A549 treated with CpdA at 1 μM for 4 hours (cell line): Measurements from ENCODE around the gene GLT1D1. TPM values are rescaled to one million over a fixed set of nuclear protein-coding genes. Genes with fewer than 3 reads are reported as not detected.

Experiments used
- total RNA-seq: library from RNA; stranded (reverse); fragments of 200-300 nt; extraction: Qiagen RNA extraction; gene quantifications from 5 replicates; pipeline ENCODE4 v1.2.3, GENCODE V29; 2022; ENCODE audit warnings: low read depth

GLT1D1 gene
- total RNA-seq = not detected in 5 replicates

DNA sequence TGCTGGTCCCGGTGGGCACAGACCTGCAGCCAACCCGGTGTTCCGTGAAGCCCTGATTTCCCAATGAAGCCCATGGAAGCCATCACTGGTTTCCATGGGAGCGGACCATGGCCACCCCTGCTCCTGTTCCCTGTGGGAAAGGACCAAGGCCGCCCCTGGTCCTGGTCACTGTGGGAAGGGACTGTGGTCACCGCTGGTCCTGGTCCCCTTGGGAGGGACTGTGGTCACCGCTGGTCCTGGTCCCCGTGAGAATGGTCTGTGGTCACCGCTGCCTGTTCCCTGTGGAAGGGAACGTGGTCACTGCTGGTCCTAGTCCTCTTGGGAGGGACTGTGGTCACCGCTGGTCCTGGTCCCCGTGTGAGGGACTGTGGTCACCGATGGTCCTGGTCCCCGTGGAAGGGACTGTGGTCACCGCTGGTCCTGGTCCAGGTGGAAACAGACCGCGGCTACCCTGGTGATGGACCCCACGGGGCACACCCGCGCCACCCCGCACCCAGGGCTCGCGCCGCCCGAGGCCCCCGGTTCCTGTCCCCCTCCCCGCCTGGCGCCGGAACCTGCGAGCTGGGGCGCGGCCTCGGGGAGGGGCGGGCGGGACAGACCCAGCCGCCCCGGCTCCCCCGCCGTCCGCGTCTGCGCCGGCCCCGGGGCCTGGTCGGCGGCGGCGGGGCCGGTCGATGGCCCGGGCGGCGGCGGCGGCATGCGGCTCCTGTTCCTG, at the start of gene GLT1D1:
TSS of gene GLT1D1 (plus strand) at position 594 of the 715 bp plus-strand sequence. CDS start at position 698, 104 bp downstream.

DNA sequence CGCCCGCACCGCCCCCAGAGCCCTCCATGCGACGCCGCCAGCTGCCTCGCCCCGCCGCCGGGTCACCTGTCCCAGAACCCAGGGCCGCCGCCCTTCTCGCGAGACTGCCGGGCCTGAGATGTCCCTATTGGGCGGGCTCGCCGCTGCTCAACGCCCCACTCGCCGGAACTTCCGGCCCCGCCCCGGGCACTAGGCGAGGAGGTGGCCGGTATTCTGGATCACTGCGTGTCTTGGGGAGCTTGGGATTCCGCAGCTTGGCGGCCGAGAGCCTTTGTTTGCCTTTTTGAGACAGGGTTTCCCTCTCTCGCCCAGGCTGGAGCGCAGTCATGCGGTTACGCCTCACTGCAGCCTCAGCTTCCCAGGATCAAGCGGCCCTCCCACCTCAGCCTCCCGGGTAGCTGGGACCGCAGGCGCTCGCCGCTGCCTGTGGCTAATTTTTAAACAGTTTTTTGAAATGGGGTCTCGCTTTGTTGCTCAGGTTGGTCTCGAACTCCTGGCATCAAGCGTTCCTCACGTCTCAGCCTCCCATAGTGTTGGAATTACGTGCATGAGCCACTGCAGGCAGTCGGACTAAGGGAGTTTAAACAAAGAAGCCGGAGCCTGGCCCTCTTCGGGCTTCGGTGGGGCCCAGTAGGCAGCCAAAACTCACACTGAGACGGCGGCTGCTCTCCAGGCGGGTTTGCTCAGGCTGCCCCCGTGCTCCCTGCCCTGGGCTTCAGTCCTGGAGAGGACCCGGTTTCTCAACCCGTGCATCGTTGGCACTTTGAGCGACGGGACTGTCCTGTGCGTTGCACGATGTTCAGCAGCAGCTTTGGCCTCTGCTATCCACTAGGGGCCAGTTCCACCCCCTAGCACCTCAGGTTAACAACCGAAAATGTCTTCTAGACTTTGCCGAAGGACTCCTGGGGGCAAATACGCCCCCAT, 29.1 kb upstream of the GLT1D1 start, which contains the start of gene SLC15A4:
TSS of gene SLC15A4 (minus strand) at position 43 of the 924 bp plus-strand sequence. CDS start at position 28, 15 bp downstream.

Other genes starting within 250 kb of the GLT1D1 start
- 18.4 to 25.2 TPM (median 22.8 TPM) in 5 replicates for gene SLC15A4, start 29.5 kb upstream of the GLT1D1 start, total RNA-seq